ENCODE measurements around the gene ICA1L.
"Not testable (repeated sequence)": the region's sequence is repeated elsewhere in the genome, so short reads cannot be mapped to it uniquely, and the experiment has no call there.

- not testable (repeated sequence) for TF ChIP-seq POLR2A (IDR thresholded peaks at IDR 0.05)
- TF ChIP-seq, protein P1, sequence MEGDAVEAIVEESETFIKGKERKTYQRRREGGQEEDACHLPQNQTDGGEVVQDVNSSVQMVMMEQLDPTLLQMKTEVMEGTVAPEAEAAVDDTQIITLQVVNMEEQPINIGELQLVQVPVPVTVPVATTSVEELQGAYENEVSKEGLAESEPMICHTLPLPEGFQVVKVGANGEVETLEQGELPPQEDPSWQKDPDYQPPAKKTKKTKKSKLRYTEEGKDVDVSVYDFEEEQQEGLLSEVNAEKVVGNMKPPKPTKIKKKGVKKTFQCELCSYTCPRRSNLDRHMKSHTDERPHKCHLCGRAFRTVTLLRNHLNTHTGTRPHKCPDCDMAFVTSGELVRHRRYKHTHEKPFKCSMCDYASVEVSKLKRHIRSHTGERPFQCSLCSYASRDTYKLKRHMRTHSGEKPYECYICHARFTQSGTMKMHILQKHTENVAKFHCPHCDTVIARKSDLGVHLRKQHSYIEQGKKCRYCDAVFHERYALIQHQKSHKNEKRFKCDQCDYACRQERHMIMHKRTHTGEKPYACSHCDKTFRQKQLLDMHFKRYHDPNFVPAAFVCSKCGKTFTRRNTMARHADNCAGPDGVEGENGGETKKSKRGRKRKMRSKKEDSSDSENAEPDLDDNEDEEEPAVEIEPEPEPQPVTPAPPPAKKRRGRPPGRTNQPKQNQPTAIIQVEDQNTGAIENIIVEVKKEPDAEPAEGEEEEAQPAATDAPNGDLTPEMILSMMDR (IDR thresholded peaks at IDR 0.05), result not testable (repeated sequence)
Measured at GRCh38 chr2:202805911-202806310, 65.7 kb downstream of the ICA1L start.

Data from adrenal gland (tissue), 5 donors.